PC-3 (cell line): ENCODE data around the gene PRR5.

Experiments
- CTCF ChIP-seq: fragments of 300-600 bp; sonication (generic); conservative IDR thresholded peaks from 2 replicates; pipeline ENCODE4 v1.5.1; 2017; ENCODE audit warnings: antibody characterized with exemption, low read depth, mild to moderate bottlenecking, low read length
- EZH2 ChIP-seq: fragments of 300-600 bp; sonication (generic); IDR thresholded peaks from one replicate; pipeline ENCODE4 v1.6.1; 2017; ENCODE audit warnings: antibody characterized with exemption, mild to moderate bottlenecking, low read length; ENCODE audit not compliant: unreplicated experiment
- EZH2phosphoT487 ChIP-seq: fragments of 300-600 bp; sonication (generic); IDR thresholded peaks from 2 replicates; pipeline ENCODE4 v1.6.1; 2018; ENCODE audit warnings: mild to moderate bottlenecking, antibody characterized with exemption, low read length, borderline replicate concordance

GRCh38 chr22:44730022-44730393 lies 28.0 kb downstream of the PRR5 start:
- TF ChIP-seq EZH2 (no peak), CTCF (no peak), EZH2phosphoT487 (no peak)
